ENCODE measurements around the gene KRTDAP. TPM values are rescaled to one million over a fixed set of nuclear protein-coding genes. Genes with fewer than 3 reads are reported as not detected.
"Not testable (repeated sequence)": the region's sequence is repeated elsewhere in the genome, so short reads cannot be mapped to it uniquely, and the experiment has no call there.

KRTDAP gene
- total and polyA plus RNA-seq, 10 of the 15 experiments (the other 5 are each of a cell fraction or from before 2014, with no cell fraction given): 0.23 TPM; not detected in 9

- intact Hi-C loops (cut with micrococcal nuclease; ENCODE audit: unreplicated experiment): loop anchor here (1.0 kb wide), 1 partner anchor 12 kb away; no protein-coding TSS in a partner anchor
- H3K9me3 ChIP-seq (replicated peaks; ENCODE audit: control insufficient read depth, insufficient read depth, low read length); H3K27me3 ChIP-seq (replicated peaks in 1 of 2; ENCODE audit: control insufficient read depth in 2 of 2, insufficient read depth in 2 of 2, low read length in 1 of 2); H4K20me1 ChIP-seq (ENCODE audit: control insufficient read depth, insufficient read depth); DNase-seq (ENCODE audit: low read depth, low spot score); BruUV-seq (replicated peaks); ATAC-seq; H3K4me3 ChIP-seq; H3K36me3 ChIP-seq (ENCODE audit: control insufficient read depth in 2 of 2, insufficient read depth in 2 of 2, low read length in 1 of 2); H3K79me2 ChIP-seq (ENCODE audit: control insufficient read depth, insufficient read depth, low read length); in situ Hi-C loops (cut with MboI); H3K9ac ChIP-seq (ENCODE audit: control insufficient read depth, insufficient read depth, low read length); H2AFZ ChIP-seq (ENCODE audit: control insufficient read depth, low read depth, low read length); FAIRE-seq: not testable (repeated sequence)
- ChIA-PET SMC1A (ENCODE audit: uncharacterized antibody, unreplicated experiment) (interaction anchor here (0.6 to 17.4 kb wide), 26 partner anchors 12 to 189 kb away, joined by 3 to 237 read pairs (median 7); partner anchors contain the start of genes CD22, FFAR1, FFAR2 and FFAR3), CTCF (interaction anchor here (0.9 to 8.5 kb wide), 20 partner anchors 9 to 150 kb away, joined by 3 to 86 read pairs (median 5); partner anchors contain the start of genes FFAR1 and FFAR3), POLR2A (interaction anchor here (0.7 to 4.4 kb wide), 14 partner anchors 11 to 248 kb away, joined by 3 to 37 read pairs (median 10); partner anchors contain the start of genes FFAR1 and FFAR2), RAD21 (ENCODE audit: unreplicated experiment) (interaction anchor here (0.7 to 8.3 kb wide), 22 partner anchors 8 to 143 kb away, joined by 3 to 110 read pairs (median 8); partner anchors contain the start of genes FFAR1, FFAR2 and FFAR3)
- peak overlapping the region; percentile 53; the same call in 1 of the 2 replicates for H3K27ac ChIP-seq (ENCODE audit: control insufficient read depth, insufficient read depth)
- TF ChIP-seq SMARCA5 (IDR thresholded peaks at IDR 0.05) (peak; percentile 27; the same call in 1 of the 2 replicates), PKNOX1 (IDR thresholded peaks at IDR 0.05) (0 out of 2 replicates have a peak, but pooled peaks have one; percentile 3), RB1 (IDR thresholded peaks at IDR 0.05; ENCODE audit: borderline replicate concordance) (0 out of 2 replicates have a peak, but pooled peaks have one; percentile 19), MEF2B (IDR thresholded peaks at IDR 0.05; ENCODE audit: partially characterized antibody, poor library complexity, severe bottlenecking) (peak; percentile 12)
- H3K4me1 ChIP-seq (ENCODE audit: control insufficient read depth, insufficient read depth, low read length): peaks cover 52% of the 10 kb centered on the region
- 24% methylated on average over 7 of the region's 7 CpGs for WGBS (ENCODE audit: insufficient coverage, insufficient replicate concordance, low lambda C conversion rate, missing lambda C conversion rate)
- peak overlapping the region; percentile 39 for H3K4me2 ChIP-seq (ENCODE audit: control insufficient read depth, insufficient read depth)
Measured at GRCh38 chr19:35462956-35463355, 27.3 kb downstream of the KRTDAP start.

Measured in GM12878 (cell line).